Activated CD8-positive, alpha-beta memory T cell treated with anti-CD3 and anti-CD28 coated beads for 48 hours (primary cell): ENCODE data around the gene ZP4.

Experiments
- DNase-seq, 3 experiments: peaks; one replicate each; pipeline ENCODE4 v3.0.0-alpha.2; 2020; ENCODE audit warnings: low read depth in 2 of 3, low spot score in 2 of 3

The ZP4 gene, protein sequence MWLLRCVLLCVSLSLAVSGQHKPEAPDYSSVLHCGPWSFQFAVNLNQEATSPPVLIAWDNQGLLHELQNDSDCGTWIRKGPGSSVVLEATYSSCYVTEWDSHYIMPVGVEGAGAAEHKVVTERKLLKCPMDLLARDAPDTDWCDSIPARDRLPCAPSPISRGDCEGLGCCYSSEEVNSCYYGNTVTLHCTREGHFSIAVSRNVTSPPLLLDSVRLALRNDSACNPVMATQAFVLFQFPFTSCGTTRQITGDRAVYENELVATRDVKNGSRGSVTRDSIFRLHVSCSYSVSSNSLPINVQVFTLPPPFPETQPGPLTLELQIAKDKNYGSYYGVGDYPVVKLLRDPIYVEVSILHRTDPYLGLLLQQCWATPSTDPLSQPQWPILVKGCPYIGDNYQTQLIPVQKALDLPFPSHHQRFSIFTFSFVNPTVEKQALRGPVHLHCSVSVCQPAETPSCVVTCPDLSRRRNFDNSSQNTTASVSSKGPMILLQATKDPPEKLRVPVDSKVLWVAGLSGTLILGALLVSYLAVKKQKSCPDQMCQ

DNA sequence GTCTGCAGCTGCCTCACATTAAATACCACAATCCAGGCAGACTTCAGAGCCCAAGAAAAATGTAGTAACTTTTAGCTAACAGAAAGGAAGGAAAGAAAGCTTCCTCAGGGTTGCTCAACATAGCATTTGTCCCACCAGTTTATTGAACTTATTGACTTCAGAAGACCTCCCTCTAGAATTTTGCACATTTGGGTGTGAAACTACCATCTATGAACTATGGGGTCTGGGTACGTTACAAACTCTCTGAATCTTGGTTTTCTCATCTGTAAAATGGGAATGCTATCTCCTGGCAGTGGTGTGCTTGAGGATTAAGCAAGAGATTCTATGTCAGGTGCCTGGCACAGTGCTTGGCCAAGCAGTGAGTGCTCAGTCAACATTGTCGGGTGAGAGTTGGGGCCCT lies at the start of gene ZP4:
TSS of gene ZP4 (minus strand) at position 101 of the 400 bp plus-strand sequence. CDS start 287 bp downstream, outside the sequence.
- no peak for DNase-seq

DNA sequence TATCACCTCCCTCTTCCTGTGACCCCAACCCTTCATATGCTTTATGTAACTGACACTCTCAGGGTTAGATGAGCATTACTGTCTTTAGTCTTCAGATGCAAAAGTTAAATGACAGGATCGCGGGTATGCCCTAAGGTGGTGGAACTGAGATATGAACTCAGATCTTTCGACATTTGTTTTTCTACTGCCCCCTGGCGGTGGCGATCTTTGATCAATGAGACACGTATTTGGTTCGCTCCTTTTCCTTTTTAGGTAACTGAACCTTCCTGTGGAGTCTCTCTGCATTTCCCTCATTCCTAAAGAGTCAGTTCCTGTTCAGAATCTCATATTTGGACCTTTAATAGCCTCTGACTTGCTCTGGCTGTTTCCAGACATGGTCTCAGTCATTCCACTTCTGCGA lies 47.8 kb upstream of the ZP4 start:
- DNase-seq, result no peak

DNA sequence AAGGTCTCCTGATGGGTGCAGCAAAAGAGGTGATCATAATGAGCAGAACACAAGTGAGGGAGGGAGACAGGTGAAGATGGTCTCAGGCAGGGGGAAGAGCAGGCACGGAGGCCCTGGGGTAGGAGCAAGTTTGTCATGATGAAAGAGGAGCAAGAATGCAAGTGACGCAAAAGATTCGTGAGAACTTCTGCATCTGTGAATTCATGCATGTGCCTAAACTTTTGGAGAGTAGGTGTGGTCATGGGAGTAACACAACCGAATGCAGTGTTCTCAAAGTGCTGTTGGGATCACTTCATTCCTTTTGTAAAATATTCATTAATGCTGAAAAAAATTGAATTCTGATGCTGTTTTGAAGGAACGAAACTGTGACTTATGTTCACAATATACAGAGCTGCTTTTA lies 47.3 kb upstream of the ZP4 start:
- no peak for DNase-seq

DNA sequence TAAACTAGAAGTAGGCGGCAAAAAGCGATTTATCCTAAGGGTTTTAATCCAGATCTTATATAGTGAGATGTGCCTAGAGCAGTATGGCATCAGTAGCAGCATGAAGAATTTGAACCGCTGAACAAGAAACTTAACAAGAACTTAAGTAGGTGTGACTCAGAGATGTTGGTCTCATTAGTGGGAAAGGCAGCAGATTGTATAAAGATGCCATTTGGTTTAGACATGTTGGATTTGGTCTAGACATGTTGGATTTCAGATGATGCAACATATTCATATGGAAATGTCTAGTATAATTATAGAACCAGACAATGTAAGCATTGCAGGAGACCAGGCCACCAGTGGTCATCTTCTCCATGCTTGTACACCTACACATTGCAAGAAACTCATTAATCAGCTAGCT lies 42.1 kb upstream of the ZP4 start:
- DNase-seq, result no peak

DNA sequence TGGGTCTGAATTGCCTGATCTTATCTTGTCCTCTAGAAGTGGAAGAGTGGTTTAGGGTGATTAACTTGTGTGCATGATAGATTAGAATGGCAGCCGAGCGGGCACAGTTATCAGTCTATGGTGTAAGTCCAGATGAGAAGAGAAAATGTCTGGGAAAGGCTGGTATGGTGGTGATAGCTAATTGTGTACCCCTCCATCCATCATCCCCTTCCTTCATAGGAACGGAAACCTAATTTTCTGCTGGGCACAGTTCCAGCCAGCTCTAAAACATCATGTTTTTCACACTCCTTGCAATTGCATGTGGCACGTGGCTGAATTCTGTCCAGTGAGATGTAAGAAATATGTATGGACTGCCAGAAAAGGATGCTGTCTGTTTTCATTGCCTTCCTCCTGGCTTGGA lies 40.9 kb upstream of the ZP4 start:
- DNase-seq, result no peak

DNA sequence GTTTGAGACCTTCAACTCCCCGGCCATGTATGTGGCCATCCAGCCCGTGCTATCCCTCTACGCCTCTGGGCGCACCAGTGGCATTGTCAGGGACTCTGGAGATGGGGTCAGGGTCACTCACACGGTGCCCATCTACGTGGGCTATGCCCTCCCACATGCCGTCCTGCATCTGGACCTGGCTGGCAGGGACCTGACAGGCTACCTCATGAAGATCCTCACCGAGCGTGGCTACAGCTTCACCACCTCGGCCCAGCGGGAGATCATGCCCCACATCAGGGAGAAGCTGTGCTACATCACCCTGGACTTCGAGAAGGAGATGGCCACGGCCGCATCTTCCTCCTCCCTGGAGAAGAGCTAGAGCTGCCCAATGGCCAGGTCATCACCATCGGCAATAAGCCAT lies 36.5 kb upstream of the ZP4 start:
- no peak for DNase-seq

DNA sequence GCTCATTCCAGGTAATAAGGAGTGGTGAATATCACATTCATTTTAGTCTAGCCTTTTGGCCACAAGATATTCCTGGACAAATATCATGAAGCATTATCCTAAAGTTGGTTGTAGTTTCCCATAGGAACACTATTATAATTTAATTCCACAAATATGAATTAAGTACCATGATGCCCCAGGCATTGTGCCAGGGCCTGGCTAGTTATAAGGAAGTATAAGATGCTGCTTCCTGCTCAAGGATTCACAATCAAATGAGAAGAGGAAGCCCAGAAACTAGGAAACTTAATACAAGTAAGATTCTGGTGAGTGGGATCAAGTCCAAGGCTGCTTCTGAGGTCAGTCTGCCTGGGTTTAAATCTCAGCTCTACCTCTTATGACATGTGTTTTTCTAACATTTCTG lies 30.6 kb upstream of the ZP4 start:
- no peak for DNase-seq

DNA sequence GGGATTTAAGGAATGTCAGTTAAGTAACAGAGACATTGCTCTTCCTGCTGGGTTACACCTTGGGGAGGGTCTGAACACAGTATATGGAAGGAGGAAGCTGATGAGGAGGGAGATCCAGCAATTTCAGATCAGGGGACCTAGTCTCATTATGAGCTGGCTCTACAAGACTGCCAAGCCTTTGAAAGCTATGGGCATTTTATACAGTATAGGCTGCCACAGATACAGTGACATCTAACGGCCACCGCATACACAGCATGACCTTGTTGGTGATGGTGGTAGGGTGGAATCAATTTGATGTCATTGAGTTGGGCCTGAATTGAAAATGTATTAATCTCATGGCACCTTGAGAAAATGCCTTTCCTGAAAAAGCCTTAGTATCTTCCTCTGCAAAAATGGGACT lies 22.6 kb upstream of the ZP4 start:
- no peak for DNase-seq

DNA sequence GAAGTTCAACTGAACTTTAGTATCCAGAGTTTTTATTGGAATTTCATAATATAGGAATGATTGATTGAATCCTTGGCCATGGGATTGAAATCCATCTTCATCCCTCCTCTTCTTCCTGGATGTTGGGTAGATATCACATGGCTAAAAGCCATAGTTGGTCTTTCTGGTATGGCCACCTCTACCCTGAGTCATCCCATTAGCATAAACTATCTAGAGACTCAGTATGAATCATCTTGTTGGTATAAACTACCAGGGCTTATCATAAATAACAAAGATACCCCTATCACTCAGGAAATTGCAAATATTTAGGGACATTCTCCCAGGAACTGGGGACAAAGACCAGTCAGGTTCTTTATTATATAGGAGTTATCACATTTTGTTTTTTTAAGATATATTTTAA lies 21.2 kb upstream of the ZP4 start:
- DNase-seq, result no peak

DNA sequence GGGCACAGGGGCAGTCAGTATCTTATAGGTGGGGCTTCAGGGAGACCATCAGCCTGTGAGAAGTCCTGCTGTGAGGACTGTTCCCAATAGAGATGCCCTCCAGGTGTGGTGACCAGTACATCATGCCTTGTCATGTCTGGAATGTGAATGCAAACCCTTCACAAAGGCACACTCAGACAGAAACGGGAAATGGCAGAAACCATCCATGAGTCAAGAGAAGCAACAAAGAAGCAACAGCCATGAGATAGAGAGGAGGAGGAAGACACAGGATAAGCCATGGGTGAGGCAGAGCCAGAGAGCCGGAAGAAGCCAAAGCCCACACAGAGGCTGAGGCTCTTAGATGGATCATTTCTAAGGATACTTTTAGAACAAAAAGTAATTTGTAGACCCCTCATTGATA lies 20.1 kb upstream of the ZP4 start:
- no peak for DNase-seq

DNA sequence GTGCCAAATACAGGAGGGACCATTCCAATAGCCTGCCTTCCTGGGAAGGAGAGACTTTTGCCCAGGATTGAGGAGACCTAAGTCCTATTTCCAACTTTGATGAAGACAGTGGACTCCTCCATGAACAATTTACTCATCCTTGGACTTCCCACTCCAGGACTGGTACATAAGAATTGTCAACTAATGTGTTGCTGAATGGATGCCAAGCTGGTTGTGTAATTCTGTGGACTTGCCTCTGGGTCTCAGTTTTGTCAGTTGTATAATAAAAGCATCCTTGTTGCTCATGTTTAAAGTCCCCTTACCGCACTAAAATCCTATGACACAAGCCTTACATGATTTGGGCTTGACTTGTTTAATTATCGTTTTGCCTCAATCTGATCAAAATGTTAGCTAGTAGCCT lies 13.2 kb upstream of the ZP4 start:
- no peak for DNase-seq

DNA sequence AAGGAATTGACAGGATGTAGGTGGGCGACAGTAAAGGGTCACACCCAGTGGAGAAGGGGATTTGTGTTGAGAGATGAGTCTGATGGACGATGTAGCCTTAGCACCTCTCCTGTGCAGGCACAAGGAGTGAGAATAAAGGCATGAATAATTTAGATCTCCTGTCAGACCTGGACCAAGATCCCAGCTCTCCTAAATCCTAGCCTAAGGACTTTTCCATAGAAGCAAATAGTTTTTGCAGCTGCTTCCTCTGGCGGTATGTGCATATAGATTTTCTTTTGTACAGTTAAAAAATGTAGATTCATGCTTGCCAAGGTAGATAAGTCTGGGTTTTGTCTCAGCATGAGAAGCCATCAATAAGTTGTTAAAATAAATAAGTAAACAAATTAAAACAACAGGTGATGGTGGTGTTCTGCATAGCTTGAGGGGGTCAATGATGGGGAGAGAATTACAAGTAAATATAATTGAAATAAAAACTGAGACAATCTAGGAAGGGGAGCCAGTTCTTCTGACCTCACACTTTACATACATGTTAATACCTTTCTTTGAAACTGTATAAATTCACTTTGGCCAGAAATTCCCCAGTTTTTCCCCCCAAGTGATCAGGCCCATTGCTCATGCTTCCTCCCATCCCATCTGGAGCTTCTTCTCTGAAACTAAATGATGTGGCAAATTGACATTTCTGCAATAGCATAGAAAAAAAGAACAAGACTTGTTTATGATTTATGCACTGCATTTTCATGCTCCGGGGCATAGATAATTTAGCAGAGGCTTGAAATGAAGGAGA lies 12.4 kb upstream of the ZP4 start:
- no peak for DNase-seq

DNA sequence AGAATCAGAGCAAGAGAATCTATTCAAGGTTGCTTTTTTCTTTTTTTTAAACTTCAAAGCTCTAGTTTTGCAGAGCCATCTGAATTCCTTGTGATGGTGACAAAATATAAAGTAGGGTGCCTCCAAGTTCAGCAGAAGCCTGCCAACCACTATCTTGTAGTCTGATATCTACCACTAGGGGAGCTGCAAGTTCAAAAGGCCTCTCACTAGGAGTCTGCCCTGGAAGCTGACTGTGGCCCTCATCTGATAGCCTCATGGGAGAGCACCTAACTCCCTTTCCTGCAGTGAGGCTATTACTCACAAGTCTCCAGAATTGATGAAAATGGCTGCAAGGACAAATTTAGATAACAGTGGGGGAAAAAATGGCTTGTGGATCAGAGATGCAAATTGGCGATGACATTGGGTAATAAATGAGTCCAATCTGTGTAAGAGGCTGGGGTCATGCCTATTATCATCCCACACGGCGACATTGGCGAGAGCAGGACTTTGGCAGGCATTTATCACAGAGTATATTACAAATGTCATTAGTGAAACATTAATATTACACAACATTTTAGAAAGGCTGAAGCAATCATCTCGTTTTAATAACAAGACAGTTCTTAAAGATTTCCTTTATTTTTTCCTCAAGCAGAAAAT lies 10.7 kb upstream of the ZP4 start:
- no peak for DNase-seq

DNA sequence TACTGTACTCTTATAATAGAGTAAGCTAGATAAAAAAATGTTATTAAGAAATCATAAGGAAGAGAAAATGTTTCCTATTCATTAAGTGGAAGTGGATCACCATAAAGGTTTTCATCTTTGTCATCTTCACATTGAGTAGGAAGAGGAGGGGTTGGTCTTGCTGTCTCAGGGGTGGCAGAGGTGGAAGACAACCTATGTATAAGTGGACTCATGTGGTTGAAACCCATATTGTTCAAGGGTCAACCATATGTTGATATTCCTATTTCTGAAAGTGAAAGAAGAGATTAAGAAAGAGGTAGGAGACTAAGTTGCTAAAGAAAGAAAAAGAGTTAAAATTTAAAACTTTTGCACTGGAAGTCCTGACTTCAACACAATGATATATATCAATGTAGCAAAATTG lies 4.9 kb upstream of the ZP4 start:
- DNase-seq, result no peak

DNA sequence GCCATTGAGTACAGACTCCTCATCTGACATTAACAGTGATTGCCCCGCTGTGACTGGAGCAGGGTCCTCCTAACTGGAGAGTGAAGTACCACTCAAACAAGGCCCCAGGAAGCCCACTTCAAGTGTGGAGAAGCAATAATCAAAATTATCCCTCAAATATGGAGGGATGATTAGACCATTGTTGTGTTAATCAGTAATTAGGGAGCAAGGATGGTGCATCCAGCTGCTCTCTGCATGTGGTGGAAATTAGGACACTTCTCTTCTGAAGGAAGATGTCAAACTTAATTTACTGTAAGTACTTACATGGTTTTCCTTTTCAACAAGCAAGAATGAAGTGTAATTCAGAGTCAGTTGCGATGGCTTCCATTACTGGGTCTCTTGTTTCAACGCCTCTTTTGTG lies 3.4 kb upstream of the ZP4 start:
- no peak for DNase-seq

DNA sequence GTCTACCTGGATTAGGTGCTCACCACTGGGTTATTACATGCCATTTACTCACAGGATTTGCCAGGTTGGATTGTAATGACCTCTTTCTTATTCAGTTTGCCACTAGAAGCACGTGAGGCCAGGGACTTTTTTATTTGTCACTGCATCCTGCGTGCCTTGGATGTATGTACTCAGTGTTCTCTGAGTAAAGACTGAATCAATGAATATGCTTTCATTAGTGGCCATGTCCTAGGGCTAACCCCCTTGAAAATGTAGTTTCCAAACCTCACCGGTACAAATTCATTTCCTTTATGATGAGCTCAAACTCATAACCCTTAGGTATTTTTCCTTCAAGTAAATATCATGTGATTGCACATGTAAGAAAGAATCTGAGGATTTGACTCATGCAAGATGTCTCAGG lies 1.3 kb upstream of the ZP4 start:
- no peak for DNase-seq

DNA sequence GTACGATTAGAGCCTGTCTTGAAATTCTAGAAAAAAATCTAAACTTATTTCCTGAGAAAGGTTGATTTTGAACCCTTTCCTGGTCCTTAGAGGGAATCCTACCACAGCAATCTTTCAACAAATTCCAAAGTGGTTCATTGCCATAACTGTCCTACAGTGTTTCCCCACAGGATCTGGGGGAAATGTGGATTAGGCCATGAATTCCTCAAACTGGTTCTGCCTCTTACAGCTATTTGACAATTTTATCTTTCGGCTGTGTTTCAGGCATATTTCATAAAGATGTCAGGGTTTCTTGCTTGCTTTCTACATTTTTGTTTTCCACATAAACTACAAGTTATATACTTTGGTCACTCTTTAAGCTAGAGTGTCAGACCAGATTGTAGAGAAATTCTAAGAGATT lies 544 bp upstream of the ZP4 start:
- no peak for DNase-seq

DNA sequence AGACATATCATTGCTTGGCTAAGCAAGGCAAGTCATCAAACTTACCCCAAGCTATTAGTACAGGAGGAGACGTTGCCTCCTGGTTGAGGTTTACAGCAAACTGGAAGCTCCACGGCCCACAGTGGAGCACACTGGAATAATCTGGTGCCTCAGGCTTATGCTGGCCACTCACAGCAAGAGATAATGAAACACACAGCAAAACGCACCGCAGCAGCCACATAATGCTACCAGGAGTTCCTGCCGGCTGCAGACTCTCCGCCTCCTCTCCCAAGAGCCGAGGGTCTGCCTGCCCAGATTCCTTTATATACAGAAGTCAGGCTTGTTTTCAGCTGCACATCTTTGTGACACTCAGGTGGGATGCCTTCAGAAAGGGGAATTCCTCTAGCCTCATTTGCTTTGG lies 306 bp downstream of the ZP4 start:
- DNase-seq, result no peak

DNA sequence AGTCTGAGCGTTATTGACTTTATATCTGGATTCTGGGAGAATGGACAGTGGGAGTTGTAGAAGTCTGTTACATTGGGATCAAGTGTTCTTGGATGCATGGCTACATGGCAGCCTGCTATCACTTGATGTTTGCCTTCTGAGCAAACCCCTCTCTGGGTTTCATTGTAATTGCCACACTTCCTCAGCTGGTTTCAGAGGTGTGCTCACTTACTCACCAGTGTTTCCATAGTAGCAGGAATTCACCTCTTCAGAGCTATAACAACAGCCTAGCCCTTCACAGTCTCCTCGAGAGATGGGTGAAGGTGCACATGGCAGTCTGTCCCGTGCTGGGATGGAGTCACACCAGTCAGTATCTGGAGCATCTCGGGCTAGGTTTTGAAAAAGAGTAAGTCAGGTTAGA lies 2.6 kb downstream of the ZP4 start:
- no peak for DNase-seq

DNA sequence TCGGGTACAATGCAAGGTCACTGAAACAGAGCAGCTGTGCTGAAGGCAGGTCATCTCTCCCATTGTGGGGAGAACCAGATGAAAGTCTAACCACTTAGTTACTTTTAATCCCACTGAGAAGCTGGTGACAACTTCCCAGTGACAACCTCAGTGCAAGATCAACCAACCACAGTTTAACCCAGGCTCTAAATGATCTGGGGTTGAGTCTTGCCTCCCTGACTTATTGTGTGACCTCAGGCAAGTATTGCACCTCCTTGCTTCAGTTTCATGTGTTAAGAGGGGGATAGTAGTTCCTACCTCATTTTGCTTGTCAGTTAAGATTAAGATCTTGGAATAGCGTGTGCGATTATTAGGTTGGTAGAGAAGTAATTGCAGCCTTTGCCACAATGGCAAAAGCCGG lies 3.2 kb downstream of the ZP4 start:
- no peak for DNase-seq

DNA sequence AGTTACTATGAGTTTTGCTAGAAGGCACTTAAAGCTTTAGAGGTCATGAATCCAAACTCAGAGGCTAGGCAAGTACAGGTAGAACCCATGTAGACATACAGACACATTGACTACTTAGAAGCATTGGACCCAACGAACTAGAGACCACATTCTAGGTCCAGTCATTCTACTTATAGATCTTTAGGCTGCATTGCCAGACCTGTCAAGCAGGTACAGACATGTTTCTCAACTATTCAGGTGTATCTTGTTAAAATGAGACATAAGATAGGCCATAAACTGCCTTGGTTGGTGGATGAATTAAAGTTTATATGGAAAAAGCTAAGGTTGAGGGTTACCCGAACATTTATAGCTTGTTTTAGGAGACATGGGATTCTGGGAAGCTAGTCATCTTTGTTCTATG lies 6.5 kb downstream of the ZP4 start:
- no peak for DNase-seq

DNA sequence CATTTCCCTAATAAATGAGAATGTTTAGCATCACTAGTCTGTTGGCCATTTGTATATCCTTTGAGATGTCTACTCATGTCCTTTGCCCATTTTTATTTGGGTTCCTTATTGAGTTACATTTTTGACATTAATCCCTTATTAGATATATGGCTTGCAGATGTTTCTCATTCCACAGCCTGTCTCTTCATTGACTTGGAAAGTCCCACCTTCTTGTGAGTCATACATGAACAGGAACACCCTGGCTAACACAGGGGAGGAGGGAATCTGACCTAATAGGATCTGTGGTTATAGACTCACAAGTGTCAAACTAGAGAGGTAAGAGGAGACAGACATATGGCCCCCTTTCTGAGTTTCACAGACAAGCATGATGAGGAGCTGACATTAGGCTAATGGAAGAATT lies 11.5 kb downstream of the ZP4 start:
- no peak for DNase-seq
